GM12873 (cell line): ENCODE results near the gene TRPT1.

ENCODE experiments used
- CTCF ChIP-seq: IDR thresholded peaks from 2 replicates; pipeline ENCODE4 v1.5.1; 2012; ENCODE audit warnings: low read depth, mild to moderate bottlenecking, moderate library complexity, low read length, control low read depth; ENCODE audit not compliant: insufficient read depth; ENCODE audit errors: missing control alignments

The TRPT1 gene

DNA sequence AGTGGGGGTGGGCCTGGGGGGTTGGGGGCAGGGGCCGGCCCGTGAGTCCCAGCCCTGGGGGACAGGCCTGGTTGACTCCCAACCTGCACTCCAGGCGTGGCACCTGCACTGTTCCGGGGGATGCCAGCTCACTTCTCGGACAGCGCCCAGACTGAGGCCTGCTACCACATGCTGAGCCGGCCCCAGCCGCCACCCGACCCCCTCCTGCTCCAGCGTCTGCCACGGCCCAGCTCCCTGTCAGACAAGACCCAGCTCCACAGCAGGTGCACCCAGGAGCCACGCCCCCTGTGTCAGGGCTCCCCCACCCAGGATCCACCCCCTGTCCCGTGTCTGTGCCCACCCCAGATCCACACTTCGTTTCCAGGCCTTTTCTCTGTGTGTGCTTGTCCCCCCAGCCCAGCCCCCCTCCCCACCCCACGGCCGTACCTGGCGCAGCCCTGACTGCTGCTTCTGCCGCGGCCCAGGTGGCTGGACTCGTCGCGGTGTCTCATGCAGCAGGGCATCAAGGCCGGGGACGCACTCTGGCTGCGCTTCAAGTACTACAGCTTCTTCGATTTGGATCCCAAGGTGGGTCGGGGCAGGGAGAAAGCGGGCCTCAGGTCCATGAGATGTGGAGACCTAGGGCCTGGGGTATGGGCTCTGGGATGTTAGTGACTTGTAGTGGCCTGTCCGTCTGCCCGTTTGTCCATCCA is 14.7 kb downstream of the TRPT1 start:
- no peak for TF ChIP-seq CTCF

- no peak for TF ChIP-seq CTCF
Measured at GRCh38 chr11:64210301-64211020, 15.5 kb downstream of the TRPT1 start.

DNA sequence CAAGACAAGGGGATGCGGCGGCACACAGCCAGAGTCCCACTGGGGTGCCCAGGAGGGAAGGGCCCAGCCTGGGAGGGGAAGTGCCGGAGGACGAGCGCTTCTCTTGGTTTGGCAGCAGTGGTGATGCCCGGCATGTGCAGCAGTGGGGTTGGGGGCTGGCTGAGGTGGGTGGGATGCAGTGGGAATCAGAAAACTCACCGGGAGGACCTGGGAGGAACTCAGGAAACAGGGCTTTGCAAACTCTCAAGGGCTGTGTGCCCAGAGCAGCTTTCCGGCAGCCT is 16.5 kb downstream of the TRPT1 start:
- TF ChIP-seq CTCF = no peak

DNA sequence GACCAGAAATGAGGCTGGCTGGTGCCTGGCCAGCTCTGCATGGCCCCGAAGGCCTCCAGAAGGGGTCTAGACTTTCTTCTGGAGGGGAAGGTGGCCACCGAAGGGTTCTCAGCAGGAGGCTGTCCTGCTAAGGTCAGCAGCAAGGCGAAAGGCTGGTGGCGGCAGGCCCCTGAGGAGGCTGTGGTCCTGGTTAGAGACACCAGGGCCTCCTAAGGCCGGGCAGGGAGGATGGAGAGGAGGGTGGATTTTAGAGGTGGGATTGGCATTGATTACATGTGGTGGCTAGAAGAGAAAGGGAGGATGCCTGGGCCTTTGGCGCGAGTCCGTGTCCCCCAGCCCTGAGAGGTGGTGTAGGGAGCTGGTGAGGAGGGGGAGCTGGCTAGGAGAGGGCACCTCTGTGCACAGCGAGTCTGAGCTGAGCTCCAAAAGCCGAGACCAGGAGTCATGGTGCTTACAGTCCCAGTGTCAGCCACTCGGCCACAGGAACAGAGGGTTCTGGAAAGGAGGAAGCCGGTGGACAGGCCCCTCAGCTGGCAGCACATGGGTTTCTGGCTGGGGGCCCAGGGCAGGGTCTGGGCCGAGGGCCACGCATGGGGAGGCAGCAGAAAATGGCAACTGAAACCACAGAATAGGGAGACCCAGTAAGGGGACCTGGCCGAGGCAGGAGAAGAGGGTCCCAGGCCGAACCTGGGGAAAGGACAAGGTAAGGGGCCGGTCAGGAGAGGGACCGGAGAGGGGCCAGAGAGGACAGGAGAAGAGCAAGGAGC is 17.0 kb downstream of the TRPT1 start:
- TF ChIP-seq CTCF = no peak

GRCh38 chr11:64208086-64208795 is 17.7 kb downstream of the TRPT1 start:
- no peak for TF ChIP-seq CTCF

DNA sequence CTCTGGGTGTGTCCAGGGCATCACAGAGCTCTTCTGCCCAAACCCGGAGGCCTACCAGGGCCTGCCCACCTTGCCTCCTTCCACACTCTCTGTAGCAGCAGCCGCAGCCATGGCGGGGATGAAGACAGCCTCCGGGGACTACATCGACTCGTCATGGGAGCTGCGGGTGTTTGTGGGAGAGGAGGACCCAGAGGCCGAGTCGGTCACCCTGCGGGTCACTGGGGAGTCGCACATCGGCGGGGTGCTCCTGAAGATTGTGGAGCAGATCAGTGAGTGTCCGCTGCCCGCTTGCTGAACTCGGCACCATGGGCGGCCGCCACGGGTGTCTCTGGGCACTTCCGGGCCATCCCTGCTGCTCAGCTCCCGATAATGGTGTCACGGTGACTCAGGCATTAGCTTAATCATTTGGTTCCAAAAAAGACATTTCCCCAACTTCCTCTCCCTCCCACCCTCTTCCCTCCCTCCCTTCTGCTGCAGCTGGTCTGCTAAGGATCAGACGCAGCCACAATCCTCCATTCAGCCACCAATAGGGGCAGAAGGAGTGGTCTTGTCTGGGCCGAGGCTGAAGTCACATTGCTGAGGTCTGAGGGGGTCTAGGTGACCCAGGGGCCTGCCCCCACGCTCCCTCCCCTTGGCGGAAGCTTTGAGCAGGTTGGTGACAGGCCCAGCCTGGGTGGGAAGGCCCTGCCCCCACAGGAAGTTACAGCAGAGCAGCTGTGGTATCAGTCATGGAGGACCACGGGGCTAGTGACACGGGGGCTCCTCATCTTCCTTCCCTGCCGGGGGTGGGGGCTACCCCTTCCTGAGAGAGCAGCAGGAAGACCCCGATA is 18.5 kb downstream of the TRPT1 start:
- TF ChIP-seq CTCF = no peak
